Prostate gland (tissue), 2 donors: ENCODE results near the gene CLDN34.

ENCODE experiments used
- CTCF ChIP-seq, 4 experiments: fragments of 200-600 bp in 2 of 4; fragments of 450-650 bp in 2 of 4; sonication (generic) in 2 of 4; IDR thresholded peaks; 1 replicate in 3 of 4; 2 replicates in 1 of 4; pipeline ENCODE4 v1.5.1; 2016 to 2019; ENCODE audit warnings: antibody characterized with exemption in 4 of 4, mild to moderate bottlenecking in 2 of 4, moderate library complexity in 2 of 4
- POLR2AphosphoS5 ChIP-seq: sonication (generic); formaldehyde crosslinking; IDR thresholded peaks from one replicate; pipeline ENCODE4 v1.6.1; 2017; ENCODE audit warnings: antibody characterized with exemption

- no peak for TF ChIP-seq CTCF (IDR thresholded peaks at IDR 0.05)
- TF ChIP-seq POLR2AphosphoS5 = no peak
Measured at GRCh38 chrX:9966775-9967408, at the start of gene CLDN34.
